B cell (primary cell): ENCODE measurements around the gene DLG2.

Source experiments
- CTCF ChIP-seq: fragments of 200-600 bp; IDR thresholded peaks from one replicate; pipeline ENCODE4 v1.8.0; 2022; ENCODE audit warnings: antibody characterized with exemption, mild to moderate bottlenecking
- EZH2 ChIP-seq: IDR thresholded peaks from 2 replicates; pipeline ENCODE4 v1.6.1; 2012; ENCODE audit warnings: borderline replicate concordance, low read depth, mild to moderate bottlenecking, moderate library complexity, low read length; ENCODE audit not compliant: insufficient read depth, poor library complexity, severe bottlenecking

DNA sequence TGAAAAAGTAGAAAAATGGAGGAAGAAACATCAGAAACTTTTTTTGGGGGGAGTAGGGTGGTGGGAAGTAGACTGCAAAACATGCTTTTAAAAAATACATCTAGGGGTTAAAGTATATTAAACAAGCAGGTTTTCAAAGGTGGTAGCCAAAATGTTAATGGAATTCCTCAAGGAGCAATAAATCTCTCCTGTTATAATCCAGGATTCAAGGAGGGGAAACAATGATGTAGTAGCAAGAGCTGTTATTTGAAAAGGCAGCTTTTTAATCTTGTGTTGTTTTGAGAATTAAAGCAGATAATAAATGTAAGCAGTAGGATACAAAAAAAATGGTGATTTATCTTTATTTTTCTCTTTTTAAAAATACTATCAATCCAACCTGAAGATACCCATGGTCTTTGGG is 1604.4 kb downstream of the DLG2 start:
- no peak for TF ChIP-seq CTCF
- no peak for TF ChIP-seq EZH2
